Measurements from ENCODE around the gene EPHA10. TPM values are rescaled to one million over a fixed set of nuclear protein-coding genes. Genes with fewer than 3 reads are reported as not detected.
A peak's percentile ranks its signal among the peaks of the same experiment; 100 is the strongest.

EPHA10 gene
- 0.14 TPM for polyA plus RNA-seq (2012; ENCODE audit: insufficient read length, low read depth)

DNA sequence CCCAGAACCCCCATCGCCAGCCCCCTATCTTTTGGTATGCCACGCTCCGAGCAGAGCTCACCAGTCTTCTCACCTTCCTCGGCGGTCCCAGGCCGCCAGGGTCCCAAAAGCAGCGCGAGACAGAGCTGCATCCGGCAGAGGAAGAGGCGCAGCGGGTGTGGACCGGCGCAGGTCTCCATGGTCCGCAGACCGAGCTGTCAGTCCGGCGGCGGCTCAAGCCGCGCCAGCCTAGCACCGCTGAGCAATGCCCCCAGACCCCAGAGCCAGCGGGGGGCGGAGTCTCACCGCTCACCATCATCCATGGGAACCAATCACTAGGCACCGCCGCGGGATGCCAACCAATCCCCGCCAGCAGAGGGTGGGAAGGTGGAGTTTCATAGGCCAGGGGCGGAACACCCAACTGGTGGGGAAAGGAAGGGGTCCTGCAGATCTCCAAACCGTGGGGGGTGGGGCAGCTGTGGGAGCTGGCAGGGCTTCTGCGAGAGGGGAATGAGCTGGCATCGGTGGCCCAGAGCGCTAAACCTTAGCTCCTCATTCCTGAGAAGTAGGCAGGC, at the start of gene EPHA10:
Gene EPHA10, minus strand, starts transcription at position 233 of the 554 bp plus-strand sequence. Its CDS starts 54 bp downstream, at position 179.
- TF ChIP-seq SIN3A (IDR thresholded peaks at IDR 0.05; ENCODE audit: borderline replicate concordance, insufficient read depth, low read length) (no peak), FOXP2 (optimal IDR thresholded peaks at IDR 0.05; ENCODE audit: borderline replicate concordance, extremely low read depth, extremely low read length, insufficient read depth) (no peak), POLR2AphosphoS5 (IDR thresholded peaks at IDR 0.05; ENCODE audit: low read depth, low read length) (no peak), TAF1 (IDR thresholded peaks at IDR 0.05; ENCODE audit: borderline replicate concordance, insufficient read depth, low read length) (no peak), REST (IDR thresholded peaks at IDR 0.05; ENCODE audit: insufficient read depth in 1 of 2, low read depth in 2 of 2, low read length in 2 of 2) (no peak)

- TF ChIP-seq REST (IDR thresholded peaks at IDR 0.05; ENCODE audit: insufficient read depth in 1 of 2, low read depth in 2 of 2, low read length in 2 of 2) (no peak), POLR2AphosphoS5 (IDR thresholded peaks at IDR 0.05; ENCODE audit: low read depth, low read length) (no peak), SIN3A (IDR thresholded peaks at IDR 0.05; ENCODE audit: borderline replicate concordance, insufficient read depth, low read length) (no peak), FOXP2 (optimal IDR thresholded peaks at IDR 0.05; ENCODE audit: borderline replicate concordance, extremely low read depth, extremely low read length, insufficient read depth) (no peak), TAF1 (IDR thresholded peaks at IDR 0.05; ENCODE audit: borderline replicate concordance, insufficient read depth, low read length) (no peak)
Observed at GRCh38 chr1:37814252-37814651, 49.3 kb upstream of the EPHA10 start.

- TF ChIP-seq POLR2AphosphoS5 (IDR thresholded peaks at IDR 0.05; ENCODE audit: low read depth, low read length): no peak
- no peak for TF ChIP-seq FOXP2 (optimal IDR thresholded peaks at IDR 0.05; ENCODE audit: borderline replicate concordance, extremely low read depth, extremely low read length, insufficient read depth)
- no peak for TF ChIP-seq REST (IDR thresholded peaks at IDR 0.05; ENCODE audit: insufficient read depth in 1 of 2, low read depth in 2 of 2, low read length in 2 of 2)
- no peak for TF ChIP-seq SIN3A (IDR thresholded peaks at IDR 0.05; ENCODE audit: borderline replicate concordance, insufficient read depth, low read length)
- TF ChIP-seq TAF1 (IDR thresholded peaks at IDR 0.05; ENCODE audit: borderline replicate concordance, insufficient read depth, low read length): no peak
Observed at GRCh38 chr1:37813529-37814145, 48.7 kb upstream of the EPHA10 start.

DNA sequence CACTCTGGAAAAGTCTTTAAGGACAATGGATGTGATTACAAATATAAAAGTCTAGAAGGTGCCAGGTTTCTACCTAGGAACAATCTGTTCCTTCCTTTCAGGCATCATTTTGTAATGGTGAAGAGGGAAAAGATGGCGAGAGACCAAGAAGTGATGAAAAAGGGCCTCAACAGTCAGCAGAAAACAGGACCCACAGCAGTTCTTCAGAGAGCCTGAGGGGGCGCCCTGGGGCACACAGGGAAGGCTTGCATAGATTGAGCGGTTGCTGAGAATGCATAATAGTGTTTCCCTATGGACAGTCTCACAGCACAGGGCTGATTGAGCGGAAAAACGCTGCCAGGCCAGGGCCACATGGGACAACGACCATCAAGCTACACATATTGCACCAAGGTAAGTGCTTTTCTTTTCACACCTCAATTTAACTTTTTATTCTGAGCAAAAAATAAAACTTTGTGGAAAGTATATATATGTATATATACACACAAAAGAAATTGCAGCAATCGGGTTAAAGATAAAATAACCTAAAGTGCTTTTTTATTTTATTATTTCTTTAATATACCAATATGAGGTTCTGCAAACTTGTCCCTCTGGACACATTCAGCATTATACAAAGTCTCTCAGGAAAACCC, 46.2 kb upstream of the EPHA10 start:
- TF ChIP-seq FOXP2 (optimal IDR thresholded peaks at IDR 0.05; ENCODE audit: borderline replicate concordance, extremely low read depth, extremely low read length, insufficient read depth) (no peak), POLR2AphosphoS5 (IDR thresholded peaks at IDR 0.05; ENCODE audit: low read depth, low read length) (no peak), TAF1 (IDR thresholded peaks at IDR 0.05; ENCODE audit: borderline replicate concordance, insufficient read depth, low read length) (no peak), REST (IDR thresholded peaks at IDR 0.05; ENCODE audit: insufficient read depth in 1 of 2, low read depth in 2 of 2, low read length in 2 of 2) (0 out of 4 replicates have a peak, but pooled peaks of 1 of the 2 experiments have one; percentile 20)

Measured in PFSK-1 (cell line).